ENCODE results near the gene LRRTM4.
"Not testable (repeated sequence)": the region's sequence is repeated elsewhere in the genome, so short reads cannot be mapped to it uniquely, and the experiment has no call there.

LRRTM4 gene

GRCh38 chr2:76713312-76713711 lies 808.9 kb downstream of the LRRTM4 start:
- no peaks in the 10 kb centered on the region for H4K20me1 ChIP-seq (ENCODE audit: insufficient read depth, low read length)

GRCh38 chr2:76711490-76711889 lies 810.7 kb downstream of the LRRTM4 start:
- no peak overlapping the region for H3K9ac ChIP-seq (ENCODE audit: low read length)
- TF ChIP-seq EZH2phosphoT487 (IDR thresholded peaks at IDR 0.05; ENCODE audit: low read depth) = no peak
- no peak for TF ChIP-seq CTCF (IDR thresholded peaks at IDR 0.05; ENCODE audit: low read depth, low read length)

More at GRCh38 chr2:76713312-76713711, 808.9 kb downstream of the LRRTM4 start:
- no peaks in the 10 kb centered on the region for H3K9me3 ChIP-seq (ENCODE audit: insufficient read depth, low read length)
- H3K4me1 ChIP-seq (ENCODE audit: low read length) = no peaks in the 10 kb centered on the region
- TF ChIP-seq EZH2phosphoT487 (IDR thresholded peaks at IDR 0.05; ENCODE audit: low read depth) (no peak), CTCF (IDR thresholded peaks at IDR 0.05; ENCODE audit: low read depth, low read length) (no peak)
- no peaks in the 10 kb centered on the region for H3K79me2 ChIP-seq (ENCODE audit: low read length)
- no peaks in the 10 kb centered on the region for H3K27me3 ChIP-seq (ENCODE audit: low read depth, low read length)
- no peaks in the 10 kb centered on the region for H3K36me3 ChIP-seq (replicated peaks; ENCODE audit: low read depth, low read length)
- no peak overlapping the region for H2AFZ ChIP-seq (ENCODE audit: low read depth, low read length)
- no peak overlapping the region for H3K4me3 ChIP-seq (ENCODE audit: low read length)
- H3K9ac ChIP-seq (ENCODE audit: low read length) = no peak overlapping the region
- no peak overlapping the region for H3K27ac ChIP-seq (ENCODE audit: low read length)
- H3K4me2 ChIP-seq (ENCODE audit: low read length) = no peak overlapping the region

GRCh38 chr2:76700894-76701293 lies 821.3 kb downstream of the LRRTM4 start:
- H3K9ac ChIP-seq (ENCODE audit: low read length) = no peak overlapping the region
- no peak overlapping the region for H3K27ac ChIP-seq (ENCODE audit: low read length)
- TF ChIP-seq CTCF (IDR thresholded peaks at IDR 0.05; ENCODE audit: low read depth, low read length) = no peak
- no peaks in the 10 kb centered on the region for H3K79me2 ChIP-seq (ENCODE audit: low read length)
- no peaks in the 10 kb centered on the region for H3K9me3 ChIP-seq (ENCODE audit: insufficient read depth, low read length)
- no peaks in the 10 kb centered on the region for H3K27me3 ChIP-seq (ENCODE audit: low read depth, low read length)
- no peak overlapping the region for H2AFZ ChIP-seq (ENCODE audit: low read depth, low read length)
- H3K4me2 ChIP-seq (ENCODE audit: low read length) = no peak overlapping the region
- no peaks in the 10 kb centered on the region for H3K4me1 ChIP-seq (ENCODE audit: low read length)
- no peaks in the 10 kb centered on the region for H3K36me3 ChIP-seq (replicated peaks; ENCODE audit: low read depth, low read length)
- no peaks in the 10 kb centered on the region for H4K20me1 ChIP-seq (ENCODE audit: insufficient read depth, low read length)
- H3K4me3 ChIP-seq (ENCODE audit: low read length) = no peak overlapping the region

More at GRCh38 chr2:76711490-76711889, 810.7 kb downstream of the LRRTM4 start:
- Histone ChIP-seq H3K27ac (ENCODE audit: low read length) (no peak overlapping the region), H3K36me3 (replicated peaks; ENCODE audit: low read depth, low read length) (no peaks in the 10 kb centered on the region), H3K4me1 (ENCODE audit: low read length) (no peaks in the 10 kb centered on the region), H3K9me3 (ENCODE audit: insufficient read depth, low read length) (no peaks in the 10 kb centered on the region), H3K4me3 (ENCODE audit: low read length) (no peak overlapping the region), H3K4me2 (ENCODE audit: low read length) (no peak overlapping the region), H2AFZ (ENCODE audit: low read depth, low read length) (no peak overlapping the region), H4K20me1 (ENCODE audit: insufficient read depth, low read length) (no peaks in the 10 kb centered on the region), H3K27me3 (ENCODE audit: low read depth, low read length) (no peaks in the 10 kb centered on the region), H3K79me2 (ENCODE audit: low read length) (no peaks in the 10 kb centered on the region)

GRCh38 chr2:76697998-76698713 lies 824.0 kb downstream of the LRRTM4 start:
- H3K4me2 ChIP-seq (ENCODE audit: low read length); H4K20me1 ChIP-seq (ENCODE audit: insufficient read depth, low read length); H3K27ac ChIP-seq (ENCODE audit: low read length); H3K36me3 ChIP-seq (replicated peaks; ENCODE audit: low read depth, low read length); H3K4me3 ChIP-seq (ENCODE audit: low read length); H3K9me3 ChIP-seq (ENCODE audit: insufficient read depth, low read length); H3K27me3 ChIP-seq (ENCODE audit: low read depth, low read length); H3K79me2 ChIP-seq (ENCODE audit: low read length); H3K4me1 ChIP-seq (ENCODE audit: low read length); H3K9ac ChIP-seq (ENCODE audit: low read length); H2AFZ ChIP-seq (ENCODE audit: low read depth, low read length): not testable (repeated sequence)

All from OCI-LY3 (cell line).